Smooth muscle cell (in vitro differentiated cells): ENCODE measurements around the gene MYOG. TPM values are rescaled to one million over a fixed set of nuclear protein-coding genes. Genes with fewer than 3 reads are reported as not detected.

Experiments
- DNase-seq: peaks from one replicate; lab custom pipeline; 2025; ENCODE audit not compliant: unreplicated experiment; lab: John Stamatoyannopoulos, UW
- H2AFZ ChIP-seq: fragments of 200-600 bp; sonication (generic); 2 replicates; pipeline ENCODE4 v1.6.0; 2016; ENCODE audit warnings: antibody characterized with exemption, low read depth, mild to moderate bottlenecking
- H3F3A ChIP-seq: fragments of 200-600 bp; sonication (generic); 2 replicates; pipeline ENCODE4 v1.6.0; 2017; ENCODE audit warnings: antibody characterized with exemption, low read depth
- H3K27ac ChIP-seq: fragments of 200-600 bp; sonication (generic); 2 replicates; pipeline ENCODE4 v1.5.1; 2016; ENCODE audit warnings: low read depth, mild to moderate bottlenecking
- H3K27me3 ChIP-seq: fragments of 200-600 bp; sonication (generic); 2 replicates; pipeline ENCODE4 v1.6.1; 2016; ENCODE audit warnings: low read depth, mild to moderate bottlenecking
- H3K36me3 ChIP-seq: fragments of 200-600 bp; sonication (generic); 2 replicates; pipeline ENCODE4 v1.5.1; 2016; ENCODE audit warnings: low read depth
- H3K4me1 ChIP-seq: fragments of 200-600 bp; sonication (generic); 2 replicates; pipeline ENCODE4 v1.5.1; 2016; ENCODE audit warnings: low read depth
- H3K4me2 ChIP-seq: fragments of 200-600 bp; sonication (generic); 2 replicates; pipeline ENCODE4 v1.6.0; 2016; ENCODE audit warnings: mild to moderate bottlenecking
- H3K4me3 ChIP-seq: fragments of 200-600 bp; sonication (generic); 2 replicates; pipeline ENCODE4 v1.5.1; 2016; ENCODE audit warnings: mild to moderate bottlenecking
- H3K79me2 ChIP-seq: fragments of 200-600 bp; sonication (generic); 2 replicates; pipeline ENCODE4 v1.6.0; 2016; ENCODE audit warnings: low read depth, mild to moderate bottlenecking
- H3K9ac ChIP-seq: fragments of 200-600 bp; sonication (generic); 2 replicates; pipeline ENCODE4 v1.6.0; 2016; ENCODE audit warnings: low read depth
- H3K9me3 ChIP-seq: fragments of 200-600 bp; sonication (generic); replicated peaks from 2 replicates; pipeline ENCODE4 v1.5.1; 2016; ENCODE audit warnings: low read depth
- H4K20me1 ChIP-seq: fragments of 200-600 bp; sonication (generic); 2 replicates; pipeline ENCODE4 v1.6.0; 2016; ENCODE audit warnings: low read depth
- CTCF ChIP-seq: fragments of 200-600 bp; sonication (generic); IDR thresholded peaks from 2 replicates; pipeline ENCODE4 v1.5.1; 2017; ENCODE audit warnings: borderline replicate concordance, mild to moderate bottlenecking, antibody characterized with exemption; ENCODE audit not compliant: insufficient read depth, poor library complexity, severe bottlenecking
- WGBS: methylation state at CpG from one replicate; pipeline ENCODE4 v1.1.7; 2016; ENCODE audit warnings: low lambda C conversion rate; 5-methylcytosine and 5-hydroxymethylcytosine counted together
- polyA plus RNA-seq: library from polyadenylated mRNA; unstranded; fragments of >200 nt; fragmentation: Nextera tagmentation; extraction: Ambion mirVana; gene quantifications from 2 replicates; pipeline ENCODE4 v1.2.1, GENCODE V29; 2016
- total RNA-seq: library from RNA; depleted of rRNA; stranded (reverse); fragments of >200 nt; gene quantifications from 2 replicates; pipeline ENCODE4 v1.2.3, GENCODE V29; 2014

MYOG gene
- total and polyA plus RNA-seq, 2 experiments from 2014 or later: not detected

- Histone ChIP-seq H3F3A (no peaks in the 10 kb centered on the region), H3K4me3 (no peak overlapping the region), H3K27ac (no peak overlapping the region), H3K9me3 (no peaks in the 10 kb centered on the region), H3K79me2 (no peaks in the 10 kb centered on the region), H3K36me3 (no peaks in the 10 kb centered on the region), H3K27me3 (peaks cover 17% of the 10 kb centered on the region), H2AFZ (no peak overlapping the region), H3K4me2 (no peak overlapping the region), H3K4me1 (no peaks in the 10 kb centered on the region), H3K9ac (no peak overlapping the region), H4K20me1 (no peaks in the 10 kb centered on the region)
- no peak for TF ChIP-seq CTCF
- no peak for DNase-seq
- WGBS: 83% methylated on average over 4 of the region's 4 CpGs
These were observed 17.4 kb upstream of the MYOG start for GRCh38 chr1:203103216-203103615.

DNA sequence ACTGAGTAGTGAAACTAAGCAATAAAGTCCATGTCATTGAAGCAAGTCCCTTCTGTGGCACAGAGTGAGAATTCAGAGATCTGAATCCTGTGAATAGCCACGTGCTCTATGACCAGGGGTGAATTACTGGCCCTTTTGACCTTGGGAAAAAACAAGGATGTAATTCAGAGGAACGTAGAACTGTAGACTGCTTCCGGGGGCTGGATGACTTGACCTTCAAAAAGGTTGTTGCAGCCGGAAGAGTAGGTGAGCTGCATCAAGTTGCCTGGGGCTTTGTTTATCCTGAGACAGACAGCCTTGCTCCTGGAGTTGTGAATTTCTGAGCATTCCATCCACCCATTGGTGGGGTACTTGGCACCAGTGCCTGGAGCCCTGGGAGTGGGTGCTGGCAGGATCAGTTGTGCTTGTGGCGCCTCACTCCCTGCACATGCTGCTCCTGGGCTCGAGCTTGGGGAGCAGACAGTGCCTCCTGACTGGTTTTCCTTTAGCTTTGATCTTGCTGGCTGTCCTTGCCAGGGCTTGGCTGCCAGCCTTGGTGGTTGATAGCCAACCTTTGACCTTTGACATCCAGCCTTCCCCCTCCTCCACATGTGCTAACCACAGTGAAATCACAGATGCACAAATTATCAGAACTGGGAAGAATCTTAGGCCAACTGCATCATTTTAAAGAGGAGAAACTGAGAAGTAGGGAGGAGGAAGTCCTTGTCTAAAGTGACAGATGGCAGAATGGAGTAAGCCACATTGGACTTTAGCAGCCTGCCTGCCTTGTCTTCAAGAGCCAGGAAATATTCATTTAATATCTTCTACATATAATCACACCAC, 16.2 kb upstream of the MYOG start:
- no peak overlapping the region for H3K4me2 ChIP-seq
- no peak for TF ChIP-seq CTCF
- H3F3A ChIP-seq: no peaks in the 10 kb centered on the region
- H2AFZ ChIP-seq: no peak overlapping the region
- no peaks in the 10 kb centered on the region for H3K9me3 ChIP-seq
- H3K27ac ChIP-seq: no peak overlapping the region
- no peaks in the 10 kb centered on the region for H3K79me2 ChIP-seq
- no peak overlapping the region for H3K9ac ChIP-seq
- H3K36me3 ChIP-seq: no peaks in the 10 kb centered on the region
- no peaks in the 10 kb centered on the region for H4K20me1 ChIP-seq
- DNase-seq: no peak
- H3K4me3 ChIP-seq: no peak overlapping the region
- WGBS: 85% methylated on average over 6 of the region's 6 CpGs
- H3K4me1 ChIP-seq: no peaks in the 10 kb centered on the region
- peaks cover 5% of the 10 kb centered on the region for H3K27me3 ChIP-seq

- Histone ChIP-seq H3K9me3 (peaks cover under 1% of the 10 kb centered on the region), H3K27ac (no peak overlapping the region), H3K4me3 (no peak overlapping the region), H3K36me3 (no peaks in the 10 kb centered on the region), H3K9ac (no peak overlapping the region), H3K27me3 (no peaks in the 10 kb centered on the region), H2AFZ (no peak overlapping the region), H3K4me1 (no peaks in the 10 kb centered on the region), H4K20me1 (no peaks in the 10 kb centered on the region), H3F3A (no peaks in the 10 kb centered on the region), H3K4me2 (no peak overlapping the region), H3K79me2 (no peaks in the 10 kb centered on the region)
- no peak for TF ChIP-seq CTCF
- DNase-seq: no peak
These were observed 14.7 kb upstream of the MYOG start for GRCh38 chr1:203100516-203100869.
